Measurements from ENCODE around the gene PSMB9.

The PSMB9 gene

GRCh38 chr6:32890831-32891230, 36.8 kb downstream of the PSMB9 start:
- Mint-ChIP-seq H3K27ac (no peak overlapping the region), H3K4me3 (no peak overlapping the region), H3K9me3 (no peaks in the 10 kb centered on the region), H3K4me1 (peaks cover 32% of the 10 kb centered on the region), H3K27me3 (ENCODE audit: low read depth) (no peaks in the 10 kb centered on the region), H3K36me3 (ENCODE audit: low read depth) (no peaks in the 10 kb centered on the region)
- TF ChIP-seq CTCF (IDR thresholded peaks at IDR 0.05; ENCODE audit: unreplicated experiment in 3 of 3): no peak

- peaks cover 13% of the 10 kb centered on the region for H3K4me1 Mint-ChIP-seq
- peak overlapping the region; percentile 99 to 100 (median 100) for H3K4me3 Mint-ChIP-seq
- TF ChIP-seq CTCF (IDR thresholded peaks at IDR 0.05; ENCODE audit: unreplicated experiment in 3 of 3): peak in 1 of 3 experiments; percentile 28
- no peaks in the 10 kb centered on the region for H3K9me3 Mint-ChIP-seq
- H3K27ac Mint-ChIP-seq: peak overlapping the region; percentile 94 to 100 (median 99)
- no peaks in the 10 kb centered on the region for H3K36me3 Mint-ChIP-seq (ENCODE audit: low read depth)
- no peaks in the 10 kb centered on the region for H3K27me3 Mint-ChIP-seq (ENCODE audit: low read depth)
Observed at GRCh38 chr6:32894085-32895005, 40.4 kb downstream of the PSMB9 start.

- no peaks in the 10 kb centered on the region for H3K27me3 Mint-ChIP-seq (ENCODE audit: low read depth)
- H3K27ac Mint-ChIP-seq: peak overlapping the region; percentile 94 to 100 (median 99)
- TF ChIP-seq CTCF (IDR thresholded peaks at IDR 0.05; ENCODE audit: unreplicated experiment in 3 of 3): no peak
- H3K36me3 Mint-ChIP-seq (ENCODE audit: low read depth): no peaks in the 10 kb centered on the region
- H3K4me3 Mint-ChIP-seq: peak overlapping the region; percentile 99 to 100 (median 100)
- H3K9me3 Mint-ChIP-seq: no peaks in the 10 kb centered on the region
- H3K4me1 Mint-ChIP-seq: peaks cover 13% of the 10 kb centered on the region
Observed at GRCh38 chr6:32895006-32895345, 41.0 kb downstream of the PSMB9 start.

GRCh38 chr6:32903952-32904351, 50.0 kb downstream of the PSMB9 start:
- Mint-ChIP-seq H3K9me3 (no peaks in the 10 kb centered on the region), H3K36me3 (ENCODE audit: low read depth) (peaks cover 7% of the 10 kb centered on the region), H3K27me3 (ENCODE audit: low read depth) (no peaks in the 10 kb centered on the region), H3K4me1 (no peaks in the 10 kb centered on the region), H3K4me3 (no peak overlapping the region), H3K27ac (no peak overlapping the region)
- TF ChIP-seq CTCF (IDR thresholded peaks at IDR 0.05; ENCODE audit: unreplicated experiment in 3 of 3): no peak

- Mint-ChIP-seq H3K27ac (no peak overlapping the region), H3K4me1 (no peaks in the 10 kb centered on the region), H3K4me3 (no peak overlapping the region), H3K9me3 (no peaks in the 10 kb centered on the region), H3K36me3 (ENCODE audit: low read depth) (peaks cover 7% of the 10 kb centered on the region), H3K27me3 (ENCODE audit: low read depth) (no peaks in the 10 kb centered on the region)
- TF ChIP-seq CTCF (IDR thresholded peaks at IDR 0.05; ENCODE audit: unreplicated experiment in 3 of 3): no peak
Observed at GRCh38 chr6:32905078-32905477, 51.1 kb downstream of the PSMB9 start.

- no peaks in the 10 kb centered on the region for H3K9me3 Mint-ChIP-seq
- no peak for TF ChIP-seq CTCF (IDR thresholded peaks at IDR 0.05; ENCODE audit: unreplicated experiment in 3 of 3)
- peaks cover under 1% of the 10 kb centered on the region for H3K36me3 Mint-ChIP-seq (ENCODE audit: low read depth)
- H3K27ac Mint-ChIP-seq: no peak overlapping the region
- H3K4me1 Mint-ChIP-seq: no peaks in the 10 kb centered on the region
- H3K4me3 Mint-ChIP-seq: no peak overlapping the region
- no peaks in the 10 kb centered on the region for H3K27me3 Mint-ChIP-seq (ENCODE audit: low read depth)
Observed at GRCh38 chr6:32906539-32906938, 52.5 kb downstream of the PSMB9 start.

All from nephron (organoid).